HCT116 (cell line): ENCODE data around the gene EEIG1. TPM values are rescaled to one million over a fixed set of nuclear protein-coding genes. Genes with fewer than 3 reads are reported as not detected.

ENCODE experiments used
- ATAC-seq: fragments of 200-7000 bp; cut with Tn5 transposase; 2 replicates; pipeline ENCODE4 v1.9.1; 2020; ENCODE audit warnings: mild to moderate bottlenecking, moderate library complexity
- BruUV-seq: library from RNA; stranded (reverse); fragments of 400-500 nt; replicated peaks from 2 replicates; lab custom pipeline; 2021; lab: Mats Ljungman, UMichigan
- CTCF ChIA-PET: fragments of 300-600 bp; sonication (Branson Sonifier 250); formaldehyde crosslinking; loops from one replicate; lab custom pipeline; 2021; ENCODE audit warnings: antibody characterized with exemption; lab: Charles Lee
- POLR2A ChIA-PET: fragments of 300-600, 350-600 bp; sonication (Branson Sonifier 250); formaldehyde crosslinking; loops from one replicate; lab custom pipeline; 2021; ENCODE audit warnings: antibody characterized with exemption; lab: Charles Lee
- RAD21 ChIA-PET, 2 experiments: fragments of 300-600 bp; sonication (Branson Sonifier 250); formaldehyde crosslinking; loops; one replicate each; lab custom pipeline; 2023; ENCODE audit warnings: low total read pairs in 2 of 2; ENCODE audit not compliant: uncharacterized antibody in 2 of 2, unreplicated experiment in 2 of 2, low non-redundant PET in 1 of 2; lab: Charles Lee
- DNase-seq: peaks from one replicate; pipeline ENCODE4 v3.0.0-alpha.2; 2010; ENCODE audit warnings: low read depth, low spot score
- H2AFZ ChIP-seq: fragments of 200-600 bp; shearing (Covaris generic), sonication (generic); 2 replicates; pipeline ENCODE4 v1.6.1; 2017; ENCODE audit warnings: low read depth, mixed run types, mixed read lengths, antibody characterized with exemption, low read length; ENCODE audit not compliant: poor library complexity, severe bottlenecking
- H3K27ac ChIP-seq: 2 replicates; pipeline ENCODE4 v1.5.1; 2012; ENCODE audit warnings: low read depth, low read length
- H3K27me3 ChIP-seq: fragments of 200-600 bp; sonication (generic); 2 replicates; pipeline ENCODE4 v1.6.1; 2016; ENCODE audit warnings: mixed run types, low read length, mixed read lengths; ENCODE audit not compliant: insufficient read depth
- H3K36me3 ChIP-seq, 2 experiments: fragments of 200-500 bp in 1 of 2; fragments of 200-600 bp in 1 of 2; sonication (Bioruptor generic) in 1 of 2; sonication (generic) in 1 of 2; 2 replicates each; pipeline versions ENCODE4 v1.5.1 to v1.6.1; 2014 to 2016; ENCODE audit warnings: low read length in 2 of 2, inconsistent platforms in 1 of 2, mixed read lengths in 1 of 2, mixed run types in 1 of 2; ENCODE audit not compliant: insufficient read depth in 2 of 2, control insufficient read depth in 1 of 2
- H3K4me1 ChIP-seq, 2 experiments: fragments of 200-600 bp in 1 of 2; sonication (generic) in 1 of 2; 2 replicates each; pipeline versions ENCODE4 v1.5.1 to v1.6.1; 2012 to 2017; ENCODE audit warnings: low read length in 2 of 2, inconsistent platforms in 1 of 2, mild to moderate bottlenecking in 1 of 2, mixed read lengths in 1 of 2, mixed run types in 1 of 2, moderate library complexity in 1 of 2; ENCODE audit not compliant: insufficient read depth in 2 of 2, control insufficient read depth in 1 of 2
- H3K4me2 ChIP-seq: fragments of 200-600 bp; sonication (generic); 2 replicates; pipeline ENCODE4 v1.6.1; 2017; ENCODE audit warnings: mixed run types, low read length, mixed read lengths
- H3K4me3 ChIP-seq, 2 experiments: fragments of 200-600 bp in 1 of 2; sonication (generic) in 1 of 2; replicated peaks in 1 of 2; 2 replicates each; pipeline ENCODE4 v1.5.1; 2011 to 2016; ENCODE audit warnings: low read length in 2 of 2, control low read depth in 1 of 2, low read depth in 1 of 2, mild to moderate bottlenecking in 1 of 2, mixed read lengths in 1 of 2, mixed run types in 1 of 2
- H3K79me2 ChIP-seq: fragments of 200-600 bp; sonication (generic); 2 replicates; pipeline ENCODE4 v1.6.1; 2017; ENCODE audit warnings: mild to moderate bottlenecking, mixed run types, low read length, moderate library complexity, mixed read lengths; ENCODE audit not compliant: insufficient read depth
- H3K9ac ChIP-seq: fragments of 200-600 bp; sonication (generic); 2 replicates; pipeline ENCODE4 v1.6.1; 2016; ENCODE audit warnings: low read length, mixed read lengths
- H3K9me2 ChIP-seq: fragments of 200-600 bp; sonication (generic), shearing (Covaris generic); 2 replicates; pipeline ENCODE4 v1.6.1; 2017; ENCODE audit warnings: mixed run types, mild to moderate bottlenecking, moderate library complexity; ENCODE audit not compliant: insufficient read depth
- H3K9me3 ChIP-seq, 2 experiments: fragments of 200-500 bp in 1 of 2; fragments of 200-600 bp in 1 of 2; sonication (Bioruptor generic) in 1 of 2; sonication (generic) in 1 of 2; 2 replicates each; pipeline ENCODE4 v1.6.1; 2014 to 2017; ENCODE audit warnings: low read length in 2 of 2, mixed read lengths in 2 of 2, inconsistent platforms in 1 of 2, low read depth in 1 of 2, mild to moderate bottlenecking in 1 of 2, mixed run types in 1 of 2, moderate library complexity in 1 of 2; ENCODE audit not compliant: control insufficient read depth in 1 of 2, insufficient read depth in 1 of 2
- H4K20me1 ChIP-seq: fragments of 200-600 bp; sonication (generic), shearing (Covaris generic); 2 replicates; pipeline ENCODE4 v1.6.1; 2017; ENCODE audit warnings: mixed run types, mild to moderate bottlenecking, moderate library complexity; ENCODE audit not compliant: insufficient read depth
- CBX3 ChIP-seq: IDR thresholded peaks from 2 replicates; pipeline ENCODE4 v1.6.1; 2012; ENCODE audit warnings: low read depth
- CEBPB ChIP-seq: IDR thresholded peaks from 2 replicates; pipeline ENCODE4 v1.6.1; 2012; ENCODE audit warnings: low read depth
- EGR1 ChIP-seq: IDR thresholded peaks from 2 replicates; pipeline ENCODE4 v1.6.1; 2012; ENCODE audit warnings: low read depth
- EZH2 ChIP-seq: fragments of 200-600 bp; sonication (generic); IDR thresholded peaks from 2 replicates; pipeline ENCODE4 v1.6.1; 2017; ENCODE audit warnings: antibody characterized with exemption, mixed run types
- EZH2phosphoT487 ChIP-seq: fragments of 200-600 bp; IDR thresholded peaks from 2 replicates; pipeline ENCODE4 v1.6.1; 2018; ENCODE audit warnings: antibody characterized with exemption, borderline replicate concordance
- JUND ChIP-seq: IDR thresholded peaks from 2 replicates; pipeline ENCODE4 v1.6.1; 2012
- POLR2A ChIP-seq: IDR thresholded peaks from 2 replicates; pipeline ENCODE4 v1.7.0; 2011; ENCODE audit warnings: borderline replicate concordance; ENCODE audit not compliant: insufficient read depth, insufficient read length; ENCODE audit errors: extremely low read depth
- POLR2AphosphoS5 ChIP-seq: IDR thresholded peaks from 2 replicates; pipeline ENCODE4 v1.6.1; 2011; ENCODE audit warnings: mild to moderate bottlenecking, low read depth, low read length, moderate library complexity
- RAD21 ChIP-seq: IDR thresholded peaks from 2 replicates; pipeline ENCODE4 v1.6.1; 2012; ENCODE audit warnings: low read depth, mild to moderate bottlenecking
- SIN3A ChIP-seq: IDR thresholded peaks from 2 replicates; pipeline ENCODE4 v1.6.1; 2012; ENCODE audit warnings: low read depth
- SP1 ChIP-seq: IDR thresholded peaks from 2 replicates; pipeline ENCODE4 v1.6.1; 2012; ENCODE audit warnings: low read depth
- SRF ChIP-seq: IDR thresholded peaks from 2 replicates; pipeline ENCODE4 v1.6.1; 2012; ENCODE audit warnings: low read depth
- TCF7L2 ChIP-seq: IDR thresholded peaks from 2 replicates; pipeline ENCODE4 v1.7.0; 2011; ENCODE audit warnings: borderline replicate concordance, inconsistent platforms; ENCODE audit not compliant: insufficient read depth, insufficient read length; ENCODE audit errors: extremely low read depth
- intact Hi-C: fragments of 100-400 bp; cut with micrococcal nuclease; formaldehyde crosslinking; loops from 2 replicates; pipeline ENCODE4 v1.10.0; 2022
- total RNA-seq: library from RNA; stranded (reverse); gene quantifications from one replicate; pipeline ENCODE4 v1.2.1, GENCODE V29; 2021; ENCODE audit not compliant: unreplicated experiment
- TF ChIP-seq, protein P1 (sequence below): IDR thresholded peaks from 2 replicates; pipeline ENCODE4 v1.6.1; 2012; ENCODE audit warnings: low read depth
- TF ChIP-seq, protein P2 (sequence below), 3 experiments: fragments of 200-600 bp in 1 of 3; sonication (generic) in 1 of 3; IDR thresholded peaks in 2 of 3; conservative IDR thresholded peaks in 1 of 3; 2 replicates each; pipeline ENCODE4 v1.5.1; 2012 to 2017; ENCODE audit warnings: low read depth in 2 of 3, low read length in 2 of 3, antibody characterized with exemption in 1 of 3, borderline replicate concordance in 1 of 3, control low read depth in 1 of 3, mild to moderate bottlenecking in 1 of 3, mixed read lengths in 1 of 3, mixed run types in 1 of 3, moderate library complexity in 1 of 3; ENCODE audit not compliant: insufficient read depth in 1 of 3
- TF ChIP-seq, protein P3 (sequence below): IDR thresholded peaks from 2 replicates; pipeline ENCODE4 v1.6.1; 2012
- TF ChIP-seq, protein P4 (sequence below): IDR thresholded peaks from 2 replicates; pipeline ENCODE4 v1.6.1; 2012
- TF ChIP-seq, protein P5 (sequence below): IDR thresholded peaks from 2 replicates; pipeline ENCODE4 v1.6.1; 2011; ENCODE audit warnings: mild to moderate bottlenecking, low read length, moderate library complexity; ENCODE audit not compliant: insufficient replicate concordance; ENCODE audit errors: extremely low read depth

EEIG1 gene
- total RNA-seq, 1 experiment from 2014 or later: 44.2 TPM

DNA sequence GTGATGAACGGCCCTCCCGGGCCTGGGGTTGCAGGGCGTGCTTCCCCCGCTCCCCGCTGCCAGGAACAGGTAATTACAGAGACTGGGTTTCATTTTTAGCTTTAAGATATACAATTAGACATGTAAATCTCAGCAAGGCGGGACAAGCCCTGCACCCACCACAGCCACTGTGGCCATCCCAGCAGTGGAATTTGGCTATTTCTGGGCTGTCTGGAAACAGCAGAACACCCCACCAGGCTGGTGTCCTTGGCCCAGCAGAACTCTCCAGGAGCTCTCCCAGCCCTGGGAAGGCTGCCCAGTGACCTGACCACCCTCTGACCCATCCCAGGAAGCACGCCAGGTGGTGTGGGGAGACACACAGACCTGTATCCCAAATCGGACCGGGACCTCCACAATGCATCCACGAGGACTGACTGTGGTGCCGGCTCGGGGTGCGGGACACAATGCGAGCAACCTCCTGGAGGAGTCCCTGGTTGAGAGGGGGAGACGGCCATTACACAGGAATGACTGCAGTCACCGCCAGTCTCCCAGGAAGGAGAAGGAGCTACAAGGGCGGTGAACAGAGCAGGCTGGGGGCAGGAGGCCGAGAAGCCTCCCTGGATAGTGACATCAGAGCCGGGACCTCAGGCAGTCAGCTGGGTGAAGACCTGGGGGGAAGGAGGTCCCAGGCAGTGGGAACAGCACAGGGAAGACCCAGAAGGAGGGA, 17.3 kb downstream of the EEIG1 start:
- CTCF ChIA-PET: interaction anchor here (0.6 to 1.1 kb wide), 2 partner anchors 20 to 457 kb away, joined by 3 read pairs; partner anchors contain the start of gene CERCAM
- Histone ChIP-seq H3K27ac (peak overlapping the region; percentile 32; the same call in 1 of the 2 replicates), H3K4me2 (peak overlapping the region; percentile 32), H3K9ac (0 out of 2 replicates have a peak overlapping the region, but pooled peaks have one; percentile 14)
- no TSS peak for BruUV-seq
- POLR2A ChIA-PET: no interaction called here
- intact Hi-C loops: no loop called here
- ATAC-seq: no peak
- TF ChIP-seq, protein P1, sequence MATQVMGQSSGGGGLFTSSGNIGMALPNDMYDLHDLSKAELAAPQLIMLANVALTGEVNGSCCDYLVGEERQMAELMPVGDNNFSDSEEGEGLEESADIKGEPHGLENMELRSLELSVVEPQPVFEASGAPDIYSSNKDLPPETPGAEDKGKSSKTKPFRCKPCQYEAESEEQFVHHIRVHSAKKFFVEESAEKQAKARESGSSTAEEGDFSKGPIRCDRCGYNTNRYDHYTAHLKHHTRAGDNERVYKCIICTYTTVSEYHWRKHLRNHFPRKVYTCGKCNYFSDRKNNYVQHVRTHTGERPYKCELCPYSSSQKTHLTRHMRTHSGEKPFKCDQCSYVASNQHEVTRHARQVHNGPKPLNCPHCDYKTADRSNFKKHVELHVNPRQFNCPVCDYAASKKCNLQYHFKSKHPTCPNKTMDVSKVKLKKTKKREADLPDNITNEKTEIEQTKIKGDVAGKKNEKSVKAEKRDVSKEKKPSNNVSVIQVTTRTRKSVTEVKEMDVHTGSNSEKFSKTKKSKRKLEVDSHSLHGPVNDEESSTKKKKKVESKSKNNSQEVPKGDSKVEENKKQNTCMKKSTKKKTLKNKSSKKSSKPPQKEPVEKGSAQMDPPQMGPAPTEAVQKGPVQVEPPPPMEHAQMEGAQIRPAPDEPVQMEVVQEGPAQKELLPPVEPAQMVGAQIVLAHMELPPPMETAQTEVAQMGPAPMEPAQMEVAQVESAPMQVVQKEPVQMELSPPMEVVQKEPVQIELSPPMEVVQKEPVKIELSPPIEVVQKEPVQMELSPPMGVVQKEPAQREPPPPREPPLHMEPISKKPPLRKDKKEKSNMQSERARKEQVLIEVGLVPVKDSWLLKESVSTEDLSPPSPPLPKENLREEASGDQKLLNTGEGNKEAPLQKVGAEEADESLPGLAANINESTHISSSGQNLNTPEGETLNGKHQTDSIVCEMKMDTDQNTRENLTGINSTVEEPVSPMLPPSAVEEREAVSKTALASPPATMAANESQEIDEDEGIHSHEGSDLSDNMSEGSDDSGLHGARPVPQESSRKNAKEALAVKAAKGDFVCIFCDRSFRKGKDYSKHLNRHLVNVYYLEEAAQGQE: no peak
- TF ChIP-seq CBX3 (no peak), JUND (no peak), RAD21 (no peak), EZH2phosphoT487 (no peak), CEBPB (no peak), TCF7L2 (no peak), SRF (no peak), SIN3A (no peak), SP1 (no peak), POLR2AphosphoS5 (no peak), EGR1 (no peak), EZH2 (no peak), POLR2A (no peak)
- TF ChIP-seq, protein P2, sequence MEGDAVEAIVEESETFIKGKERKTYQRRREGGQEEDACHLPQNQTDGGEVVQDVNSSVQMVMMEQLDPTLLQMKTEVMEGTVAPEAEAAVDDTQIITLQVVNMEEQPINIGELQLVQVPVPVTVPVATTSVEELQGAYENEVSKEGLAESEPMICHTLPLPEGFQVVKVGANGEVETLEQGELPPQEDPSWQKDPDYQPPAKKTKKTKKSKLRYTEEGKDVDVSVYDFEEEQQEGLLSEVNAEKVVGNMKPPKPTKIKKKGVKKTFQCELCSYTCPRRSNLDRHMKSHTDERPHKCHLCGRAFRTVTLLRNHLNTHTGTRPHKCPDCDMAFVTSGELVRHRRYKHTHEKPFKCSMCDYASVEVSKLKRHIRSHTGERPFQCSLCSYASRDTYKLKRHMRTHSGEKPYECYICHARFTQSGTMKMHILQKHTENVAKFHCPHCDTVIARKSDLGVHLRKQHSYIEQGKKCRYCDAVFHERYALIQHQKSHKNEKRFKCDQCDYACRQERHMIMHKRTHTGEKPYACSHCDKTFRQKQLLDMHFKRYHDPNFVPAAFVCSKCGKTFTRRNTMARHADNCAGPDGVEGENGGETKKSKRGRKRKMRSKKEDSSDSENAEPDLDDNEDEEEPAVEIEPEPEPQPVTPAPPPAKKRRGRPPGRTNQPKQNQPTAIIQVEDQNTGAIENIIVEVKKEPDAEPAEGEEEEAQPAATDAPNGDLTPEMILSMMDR (IDR thresholded peaks at IDR 0.05 in 2 of 3, conservative IDR thresholded peaks at IDR 0.05 in 1 of 3; ENCODE audit: borderline replicate concordance in 1 of 3, insufficient read depth in 1 of 3, low read depth in 2 of 3, low read length in 2 of 3): no peak
- TF ChIP-seq, protein P3, sequence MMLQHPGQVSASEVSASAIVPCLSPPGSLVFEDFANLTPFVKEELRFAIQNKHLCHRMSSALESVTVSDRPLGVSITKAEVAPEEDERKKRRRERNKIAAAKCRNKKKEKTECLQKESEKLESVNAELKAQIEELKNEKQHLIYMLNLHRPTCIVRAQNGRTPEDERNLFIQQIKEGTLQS: no peak
- TF ChIP-seq, protein P4, sequence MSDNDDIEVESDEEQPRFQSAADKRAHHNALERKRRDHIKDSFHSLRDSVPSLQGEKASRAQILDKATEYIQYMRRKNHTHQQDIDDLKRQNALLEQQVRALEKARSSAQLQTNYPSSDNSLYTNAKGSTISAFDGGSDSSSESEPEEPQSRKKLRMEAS: no peak
- TF ChIP-seq, protein P5, sequence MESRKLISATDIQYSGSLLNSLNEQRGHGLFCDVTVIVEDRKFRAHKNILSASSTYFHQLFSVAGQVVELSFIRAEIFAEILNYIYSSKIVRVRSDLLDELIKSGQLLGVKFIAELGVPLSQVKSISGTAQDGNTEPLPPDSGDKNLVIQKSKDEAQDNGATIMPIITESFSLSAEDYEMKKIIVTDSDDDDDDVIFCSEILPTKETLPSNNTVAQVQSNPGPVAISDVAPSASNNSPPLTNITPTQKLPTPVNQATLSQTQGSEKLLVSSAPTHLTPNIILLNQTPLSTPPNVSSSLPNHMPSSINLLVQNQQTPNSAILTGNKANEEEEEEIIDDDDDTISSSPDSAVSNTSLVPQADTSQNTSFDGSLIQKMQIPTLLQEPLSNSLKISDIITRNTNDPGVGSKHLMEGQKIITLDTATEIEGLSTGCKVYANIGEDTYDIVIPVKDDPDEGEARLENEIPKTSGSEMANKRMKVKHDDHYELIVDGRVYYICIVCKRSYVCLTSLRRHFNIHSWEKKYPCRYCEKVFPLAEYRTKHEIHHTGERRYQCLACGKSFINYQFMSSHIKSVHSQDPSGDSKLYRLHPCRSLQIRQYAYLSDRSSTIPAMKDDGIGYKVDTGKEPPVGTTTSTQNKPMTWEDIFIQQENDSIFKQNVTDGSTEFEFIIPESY: no peak
- TF ChIP-seq, all 23 proteins: peak for 0
- H3K79me2 ChIP-seq: peaks cover 96% of the 10 kb centered on the region
- H3K4me1 ChIP-seq: peaks cover 78 to 83% of the 10 kb centered on the region in 2 experiments
- DNase-seq: no peak
- no peak overlapping the region for H2AFZ ChIP-seq
- H4K20me1 ChIP-seq: no peaks in the 10 kb centered on the region
- no peaks in the 10 kb centered on the region for H3K36me3 ChIP-seq
- RAD21 ChIA-PET: no interaction called here
- H3K27me3 ChIP-seq: no peaks in the 10 kb centered on the region
- H3K9me3 ChIP-seq: no peaks in the 10 kb centered on the region
- no peaks in the 10 kb centered on the region for H3K9me2 ChIP-seq
- no peak overlapping the region for H3K4me3 ChIP-seq
